WI38 (cell line): ENCODE measurements around the gene REX1BD.

Experiments
- H3K4me3 ChIP-seq: 2 replicates; pipeline ENCODE4 v1.5.1; 2011; ENCODE audit warnings: low read depth, mild to moderate bottlenecking, control low read depth, low read length
- CTCF ChIP-seq: IDR thresholded peaks from 2 replicates; pipeline ENCODE4 v1.5.1; 2012; ENCODE audit warnings: low read depth, mild to moderate bottlenecking, control low read depth, low read length

REX1BD gene

GRCh38 chr19:18593367-18594095, 4.9 kb downstream of the REX1BD start:
- H3K4me3 ChIP-seq: no peak overlapping the region
- no peak for TF ChIP-seq CTCF

DNA sequence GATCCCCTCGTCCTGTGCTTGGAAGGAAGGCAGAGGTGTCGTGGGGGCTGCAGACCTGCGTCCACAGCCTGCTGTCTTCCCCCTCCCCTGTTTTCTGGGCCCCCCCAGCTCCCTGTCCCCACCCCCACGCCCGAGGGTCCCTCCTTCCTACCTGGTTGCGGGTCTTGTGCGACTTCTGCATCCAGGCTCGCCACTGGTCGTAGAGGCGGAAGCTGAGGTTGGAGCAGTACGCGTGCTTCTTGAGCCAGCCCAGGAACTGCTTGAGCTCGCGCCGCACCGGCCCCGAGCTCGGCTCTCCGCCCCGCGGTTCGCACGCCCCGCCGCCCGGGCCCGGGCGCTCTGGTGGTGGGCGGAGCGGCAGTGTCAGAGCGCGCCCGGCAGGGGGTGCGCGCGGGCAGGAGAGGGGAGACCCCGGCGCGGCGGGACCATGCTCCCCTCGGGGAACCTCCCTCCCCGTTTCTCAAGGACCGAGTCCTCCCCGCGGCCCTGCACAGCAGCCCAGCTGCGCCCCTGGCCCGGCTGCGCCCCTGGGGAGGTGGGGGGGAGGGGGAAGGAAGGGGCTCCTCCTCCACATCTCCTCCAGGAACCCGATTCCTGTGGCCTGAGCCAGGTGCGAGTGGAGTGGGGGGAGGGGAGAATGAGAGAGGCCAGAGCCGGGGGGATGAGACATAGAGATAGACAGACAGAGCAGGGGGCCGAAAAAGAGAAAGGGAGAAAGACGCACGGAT, 5.7 kb downstream of the REX1BD start:
- TF ChIP-seq CTCF: peak; percentile 59
- H3K4me3 ChIP-seq: peak overlapping the region; percentile 42

DNA sequence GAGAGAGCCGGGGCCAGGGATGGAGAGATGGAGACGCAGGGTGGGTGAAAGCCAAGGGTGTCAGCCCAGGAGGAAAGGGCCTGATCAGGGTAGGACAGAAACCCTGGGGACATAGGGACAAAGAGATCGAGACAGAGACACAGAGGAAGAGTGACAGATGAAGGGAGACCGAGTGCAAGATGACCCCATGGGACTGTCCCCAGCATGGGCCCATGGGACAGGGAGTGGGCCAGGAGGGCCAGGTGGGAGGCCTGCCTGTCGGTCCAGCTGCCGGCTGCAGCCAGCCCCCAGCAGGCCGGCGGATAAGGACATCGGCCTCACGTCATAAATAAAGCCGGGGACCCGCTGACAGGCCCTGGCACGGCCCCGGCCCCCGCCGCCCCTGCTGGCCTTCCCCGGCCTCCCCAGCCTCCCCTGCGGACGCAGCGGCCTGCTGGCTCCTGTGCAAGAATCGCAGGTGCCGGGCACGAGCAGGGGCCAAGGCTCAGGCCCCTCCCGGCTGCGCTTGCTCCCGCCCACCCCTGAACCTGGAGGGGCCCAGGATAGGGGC, 6.3 kb downstream of the REX1BD start:
- H3K4me3 ChIP-seq: peak overlapping the region; percentile 42
- no peak for TF ChIP-seq CTCF

GRCh38 chr19:18595475-18595874, 6.9 kb downstream of the REX1BD start:
- no peak for TF ChIP-seq CTCF
- H3K4me3 ChIP-seq: no peak overlapping the region

DNA sequence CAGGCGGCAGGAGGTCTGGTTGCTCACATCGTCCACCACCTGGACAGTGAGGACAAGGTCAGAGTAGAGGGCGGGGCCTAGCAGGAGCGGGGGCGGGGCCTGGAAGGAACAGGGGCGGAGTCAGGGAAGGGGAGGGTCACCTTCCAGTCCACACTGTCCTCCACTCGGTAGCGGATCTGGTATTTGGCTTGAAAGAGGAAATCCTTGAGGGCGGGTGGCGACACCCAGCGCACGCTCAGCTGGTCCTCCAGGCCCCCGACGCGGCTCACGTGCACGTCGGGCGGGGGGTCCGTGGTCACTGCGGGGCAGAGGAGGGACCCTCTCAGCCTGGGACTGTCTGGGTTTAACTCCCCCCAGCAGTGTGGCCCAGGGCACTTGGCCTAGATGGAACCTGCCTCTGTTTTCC, 8.2 kb downstream of the REX1BD start:
- no peak for TF ChIP-seq CTCF
- H3K4me3 ChIP-seq: no peak overlapping the region

DNA sequence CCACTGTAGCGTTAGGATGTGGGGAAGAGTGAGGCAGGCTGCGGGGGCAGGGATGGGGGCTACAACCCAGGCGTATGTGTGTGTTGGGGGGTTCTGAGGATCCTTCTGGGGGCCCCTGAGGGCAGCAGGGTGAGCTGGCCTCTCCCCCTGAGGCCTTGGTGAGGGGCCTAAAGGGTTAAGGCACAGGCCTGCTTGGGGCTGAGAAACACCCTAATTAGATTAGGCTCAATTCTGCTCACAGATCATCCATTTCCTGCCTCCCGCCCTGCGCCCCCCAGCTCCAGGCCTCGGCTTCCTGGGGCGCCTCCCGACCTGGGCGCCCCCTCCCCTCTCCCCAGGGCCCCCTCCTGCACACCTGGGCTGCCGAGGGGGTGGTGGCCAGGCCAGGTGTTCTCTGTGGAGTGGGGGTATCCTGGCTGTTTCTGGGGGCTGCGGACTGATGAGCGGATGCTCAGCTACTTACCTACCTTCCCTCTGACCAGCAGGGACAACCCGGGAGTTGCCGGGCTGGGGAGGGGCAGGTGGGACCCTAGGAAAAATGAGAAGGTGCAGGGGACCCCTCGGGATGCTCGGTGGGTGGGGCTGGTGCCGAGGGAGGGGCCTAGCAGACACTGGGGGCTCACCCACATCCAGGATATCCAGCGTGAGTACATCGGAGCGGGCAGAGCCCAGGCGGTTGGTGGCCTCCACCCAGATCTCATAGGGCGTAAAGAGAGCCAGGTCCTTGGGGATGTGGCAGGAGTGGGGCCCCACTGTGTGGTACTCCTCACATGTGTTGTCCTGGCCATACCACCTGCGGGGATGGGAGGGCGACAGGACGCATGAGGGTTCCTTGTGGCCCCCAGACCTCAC, 9.4 kb downstream of the REX1BD start:
- H3K4me3 ChIP-seq: no peak overlapping the region
- no peak for TF ChIP-seq CTCF
